ENCODE measurements around the gene EIF3F.

DNA sequence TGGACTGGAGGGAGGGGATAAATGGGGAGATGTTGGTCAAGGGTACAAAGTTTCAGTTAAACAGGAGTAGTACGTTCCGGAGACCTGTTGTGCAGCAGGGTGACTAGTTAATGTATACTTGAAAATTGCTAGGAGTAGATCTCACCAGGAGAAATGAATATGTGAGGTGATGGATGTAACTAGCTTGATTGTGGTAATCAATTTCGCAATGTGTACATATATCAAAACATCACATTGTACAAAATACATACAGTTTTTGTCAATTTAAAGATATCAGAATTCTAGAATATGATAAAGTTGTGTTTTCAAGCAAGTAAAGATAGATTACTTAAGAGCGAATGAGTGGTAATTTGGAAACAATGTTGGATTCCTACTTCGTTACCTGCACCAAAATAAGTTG is 13.3 kb downstream of the EIF3F start:
- no peak for TF ChIP-seq POLR2AphosphoS5 (IDR thresholded peaks at IDR 0.05; ENCODE audit: low read length)
- TF ChIP-seq, protein P1, sequence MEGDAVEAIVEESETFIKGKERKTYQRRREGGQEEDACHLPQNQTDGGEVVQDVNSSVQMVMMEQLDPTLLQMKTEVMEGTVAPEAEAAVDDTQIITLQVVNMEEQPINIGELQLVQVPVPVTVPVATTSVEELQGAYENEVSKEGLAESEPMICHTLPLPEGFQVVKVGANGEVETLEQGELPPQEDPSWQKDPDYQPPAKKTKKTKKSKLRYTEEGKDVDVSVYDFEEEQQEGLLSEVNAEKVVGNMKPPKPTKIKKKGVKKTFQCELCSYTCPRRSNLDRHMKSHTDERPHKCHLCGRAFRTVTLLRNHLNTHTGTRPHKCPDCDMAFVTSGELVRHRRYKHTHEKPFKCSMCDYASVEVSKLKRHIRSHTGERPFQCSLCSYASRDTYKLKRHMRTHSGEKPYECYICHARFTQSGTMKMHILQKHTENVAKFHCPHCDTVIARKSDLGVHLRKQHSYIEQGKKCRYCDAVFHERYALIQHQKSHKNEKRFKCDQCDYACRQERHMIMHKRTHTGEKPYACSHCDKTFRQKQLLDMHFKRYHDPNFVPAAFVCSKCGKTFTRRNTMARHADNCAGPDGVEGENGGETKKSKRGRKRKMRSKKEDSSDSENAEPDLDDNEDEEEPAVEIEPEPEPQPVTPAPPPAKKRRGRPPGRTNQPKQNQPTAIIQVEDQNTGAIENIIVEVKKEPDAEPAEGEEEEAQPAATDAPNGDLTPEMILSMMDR (IDR thresholded peaks at IDR 0.05 in 2 of 3, conservative IDR thresholded peaks at IDR 0.05 in 1 of 3; ENCODE audit: control insufficient read depth in 2 of 3, extremely low read depth in 1 of 3, insufficient read depth in 1 of 3, low read depth in 3 of 3, low read length in 3 of 3) = no peak
- TF ChIP-seq, protein P2, sequence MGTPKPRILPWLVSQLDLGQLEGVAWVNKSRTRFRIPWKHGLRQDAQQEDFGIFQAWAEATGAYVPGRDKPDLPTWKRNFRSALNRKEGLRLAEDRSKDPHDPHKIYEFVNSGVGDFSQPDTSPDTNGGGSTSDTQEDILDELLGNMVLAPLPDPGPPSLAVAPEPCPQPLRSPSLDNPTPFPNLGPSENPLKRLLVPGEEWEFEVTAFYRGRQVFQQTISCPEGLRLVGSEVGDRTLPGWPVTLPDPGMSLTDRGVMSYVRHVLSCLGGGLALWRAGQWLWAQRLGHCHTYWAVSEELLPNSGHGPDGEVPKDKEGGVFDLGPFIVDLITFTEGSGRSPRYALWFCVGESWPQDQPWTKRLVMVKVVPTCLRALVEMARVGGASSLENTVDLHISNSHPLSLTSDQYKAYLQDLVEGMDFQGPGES (IDR thresholded peaks at IDR 0.05) = no peak
- no peak for TF ChIP-seq CBX5 (IDR thresholded peaks at IDR 0.05; ENCODE audit: low read depth)
- no peak for TF ChIP-seq YY1 (IDR thresholded peaks at IDR 0.05; ENCODE audit: low read depth, low read length)
- TF ChIP-seq CEBPB (IDR thresholded peaks at IDR 0.05; ENCODE audit: borderline replicate concordance in 1 of 2, low read depth in 2 of 2, low read length in 2 of 2) = no peak
- no peak for TF ChIP-seq EZH2 (IDR thresholded peaks at IDR 0.05; ENCODE audit: borderline replicate concordance, control insufficient read depth, low read depth, low read length)
- TF ChIP-seq POLR2A (IDR thresholded peaks at IDR 0.05; ENCODE audit: low read depth, low read length) = no peak
- no peak for TF ChIP-seq IRF4 (IDR thresholded peaks at IDR 0.05; ENCODE audit: low read depth, low read length)
- TF ChIP-seq IKZF2 (IDR thresholded peaks at IDR 0.05) = no peak
- TF ChIP-seq, protein P3, sequence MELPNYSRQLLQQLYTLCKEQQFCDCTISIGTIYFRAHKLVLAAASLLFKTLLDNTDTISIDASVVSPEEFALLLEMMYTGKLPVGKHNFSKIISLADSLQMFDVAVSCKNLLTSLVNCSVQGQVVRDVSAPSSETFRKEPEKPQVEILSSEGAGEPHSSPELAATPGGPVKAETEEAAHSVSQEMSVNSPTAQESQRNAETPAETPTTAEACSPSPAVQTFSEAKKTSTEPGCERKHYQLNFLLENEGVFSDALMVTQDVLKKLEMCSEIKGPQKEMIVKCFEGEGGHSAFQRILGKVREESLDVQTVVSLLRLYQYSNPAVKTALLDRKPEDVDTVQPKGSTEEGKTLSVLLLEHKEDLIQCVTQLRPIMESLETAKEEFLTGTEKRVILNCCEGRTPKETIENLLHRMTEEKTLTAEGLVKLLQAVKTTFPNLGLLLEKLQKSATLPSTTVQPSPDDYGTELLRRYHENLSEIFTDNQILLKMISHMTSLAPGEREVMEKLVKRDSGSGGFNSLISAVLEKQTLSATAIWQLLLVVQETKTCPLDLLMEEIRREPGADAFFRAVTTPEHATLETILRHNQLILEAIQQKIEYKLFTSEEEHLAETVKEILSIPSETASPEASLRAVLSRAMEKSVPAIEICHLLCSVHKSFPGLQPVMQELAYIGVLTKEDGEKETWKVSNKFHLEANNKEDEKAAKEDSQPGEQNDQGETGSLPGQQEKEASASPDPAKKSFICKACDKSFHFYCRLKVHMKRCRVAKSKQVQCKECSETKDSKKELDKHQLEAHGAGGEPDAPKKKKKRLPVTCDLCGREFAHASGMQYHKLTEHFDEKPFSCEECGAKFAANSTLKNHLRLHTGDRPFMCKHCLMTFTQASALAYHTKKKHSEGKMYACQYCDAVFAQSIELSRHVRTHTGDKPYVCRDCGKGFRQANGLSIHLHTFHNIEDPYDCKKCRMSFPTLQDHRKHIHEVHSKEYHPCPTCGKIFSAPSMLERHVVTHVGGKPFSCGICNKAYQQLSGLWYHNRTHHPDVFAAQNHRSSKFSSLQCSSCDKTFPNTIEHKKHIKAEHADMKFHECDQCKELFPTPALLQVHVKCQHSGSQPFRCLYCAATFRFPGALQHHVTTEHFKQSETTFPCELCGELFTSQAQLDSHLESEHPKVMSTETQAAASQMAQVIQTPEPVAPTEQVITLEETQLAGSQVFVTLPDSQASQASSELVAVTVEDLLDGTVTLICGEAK (IDR thresholded peaks at IDR 0.05; ENCODE audit: borderline replicate concordance) = no peak
- TF ChIP-seq SUPT20H (IDR thresholded peaks at IDR 0.05; ENCODE audit: borderline replicate concordance, control insufficient read depth, low read depth, low read length) = no peak
- no peak for TF ChIP-seq ZNF24 (IDR thresholded peaks at IDR 0.05)
- TF ChIP-seq CHD4 (IDR thresholded peaks at IDR 0.05) = no peak
